CD4-positive, alpha-beta T cell (primary cell): ENCODE results near the gene RRAS2. TPM values are rescaled to one million over a fixed set of nuclear protein-coding genes. Genes with fewer than 3 reads are reported as not detected.

Source experiments
- ATAC-seq: fragments of 200-7000 bp; cut with Tn5 transposase; one replicate; pipeline ENCODE4 v1.10.0; 2022; ENCODE audit warnings: mild to moderate bottlenecking; ENCODE audit not compliant: poor library complexity
- CTCF ChIA-PET: fragments of 350-600 bp; sonication (Branson Sonifier 250); formaldehyde crosslinking; loops from one replicate; lab custom pipeline; 2021; ENCODE audit warnings: antibody characterized with exemption, inconsistent platforms; lab: Charles Lee
- POLR2A ChIA-PET: fragments of 350-600 bp; sonication (Branson Sonifier 250); formaldehyde crosslinking; loops from one replicate; lab custom pipeline; 2021; ENCODE audit warnings: antibody characterized with exemption, inconsistent platforms; lab: Charles Lee
- DNase-seq, 14 experiments: peaks; one replicate each; pipeline ENCODE4 v3.0.0-alpha.2; 2013 to 2020; ENCODE audit warnings: mixed read lengths in 2 of 14
- H3K27ac ChIP-seq, 2 donors: one replicate each; pipeline versions ENCODE4 v1.5.1 to v1.7.0; 2013; ENCODE audit warnings: low read length in 2 of 2, low read depth in 1 of 2, mild to moderate bottlenecking in 1 of 2
- H3K27me3 ChIP-seq, 2 experiments: 1 replicate in 1 of 2; 2 replicates in 1 of 2; pipeline versions ENCODE4 v1.6.1 to v1.7.0; 2013; ENCODE audit warnings: low read length in 2 of 2, control low read depth in 1 of 2, mild to moderate bottlenecking in 1 of 2, moderate library complexity in 1 of 2; ENCODE audit not compliant: insufficient read depth in 2 of 2, control insufficient read depth in 1 of 2
- H3K36me3 ChIP-seq: one replicate; pipeline ENCODE4 v1.6.1; 2013; ENCODE audit warnings: low read length, control low read depth; ENCODE audit not compliant: insufficient read depth
- H3K4me1 ChIP-seq: one replicate; pipeline ENCODE4 v1.6.1; 2013; ENCODE audit warnings: low read length, control low read depth; ENCODE audit not compliant: insufficient read depth
- H3K4me3 ChIP-seq: one replicate; pipeline ENCODE4 v1.5.1; 2013; ENCODE audit warnings: mild to moderate bottlenecking, low read length, moderate library complexity
- H3K9me3 ChIP-seq, 2 experiments: 1 replicate in 1 of 2; 2 replicates in 1 of 2; pipeline versions ENCODE4 v1.6.1 to v1.7.0; 2013; ENCODE audit warnings: low read length in 2 of 2, mild to moderate bottlenecking in 2 of 2, control low read depth in 1 of 2, moderate library complexity in 1 of 2; ENCODE audit not compliant: control insufficient read depth in 1 of 2, insufficient read depth in 1 of 2
- H3K27ac Mint-ChIP-seq: one replicate; pipeline ENCODE4 v1.8.0; 2020; ENCODE audit warnings: mixed read lengths
- H3K27me3 Mint-ChIP-seq: one replicate; pipeline ENCODE4 v1.8.0; 2021; ENCODE audit warnings: mixed read lengths
- H3K36me3 Mint-ChIP-seq: one replicate; pipeline ENCODE4 v1.8.0; 2021; ENCODE audit warnings: low read depth, mixed read lengths
- H3K4me1 Mint-ChIP-seq: one replicate; pipeline ENCODE4 v1.8.0; 2021; ENCODE audit warnings: low read depth, mixed read lengths
- H3K4me3 Mint-ChIP-seq: one replicate; pipeline ENCODE4 v1.8.0; 2020; ENCODE audit warnings: mild to moderate bottlenecking, mixed read lengths
- H3K9me3 Mint-ChIP-seq: one replicate; pipeline ENCODE4 v1.8.0; 2020; ENCODE audit warnings: mixed read lengths
- intact Hi-C, 2 experiments: fragments of 100-400 bp; cut with DNase I in 1 of 2; cut with micrococcal nuclease in 1 of 2; formaldehyde crosslinking; loops; one replicate each; pipeline versions ENCODE4 v1.15.1 to v1.9.0; 2023 to 2025; cut with DNase I, micrococcal nuclease
- total RNA-seq, 174 experiments: library from RNA in 2 of 174; stranded (reverse) in 2 of 174; gene quantifications; one replicate each; pipeline ENCODE4 v1.2.3 and lab custom pipeline; 2021 to 2026
- TF ChIP-seq, protein P1 (sequence below): fragments of 200-600 bp; IDR thresholded peaks from one replicate; pipeline ENCODE4 v1.8.0; 2022; ENCODE audit warnings: antibody characterized with exemption, mild to moderate bottlenecking

RRAS2 gene
- total RNA-seq, 2 experiments from 2014 or later, result 20.7 to 21.2 TPM

DNA sequence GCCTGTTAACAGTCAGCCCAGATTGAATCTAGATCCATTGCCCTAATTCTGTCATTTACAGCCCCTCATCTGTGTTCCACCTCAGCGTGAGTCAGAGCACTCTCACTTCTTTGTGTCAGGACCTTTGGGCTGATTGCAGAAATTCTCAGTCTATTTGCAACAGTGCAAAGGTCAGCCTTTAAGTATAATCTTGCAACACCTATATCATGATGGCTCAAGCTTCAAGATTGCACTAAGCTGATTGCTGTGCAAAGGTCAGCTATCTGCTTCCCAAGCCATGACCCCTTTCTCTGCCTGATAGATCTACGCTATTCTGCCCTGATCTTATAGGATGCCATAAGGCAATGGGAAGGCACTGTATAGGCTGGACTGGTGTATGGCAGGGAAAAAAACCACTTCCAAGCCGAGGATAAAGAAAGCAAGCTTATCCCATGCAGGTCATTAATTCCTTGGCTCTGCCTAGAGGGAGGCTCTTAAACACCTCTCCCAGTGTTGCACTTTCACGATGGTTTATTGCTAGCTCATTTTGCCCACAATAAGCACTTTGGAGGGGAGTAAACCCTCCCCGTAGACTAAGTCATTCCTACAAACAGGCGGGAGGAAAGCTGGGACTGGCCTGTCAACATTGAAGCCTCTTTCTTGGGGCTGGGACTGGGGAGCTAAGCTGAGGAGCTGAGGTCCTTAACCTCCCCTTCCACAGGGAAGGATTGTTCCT is 100.6 kb downstream of the RRAS2 start:
- Mint-ChIP-seq H3K9me3 (no peaks in the 10 kb centered on the region), H3K36me3 (peaks cover 30% of the 10 kb centered on the region), H3K27me3 (no peaks in the 10 kb centered on the region), H3K27ac (no peak overlapping the region), H3K4me1 (no peaks in the 10 kb centered on the region), H3K4me3 (no peak overlapping the region)
- ChIA-PET CTCF (interaction anchor here (0.9 kb wide), 1 partner anchor 9 kb away, joined by 3 read pairs; no protein-coding TSS in a partner anchor), POLR2A (no interaction called here)
- DNase-seq, result no peak
- Histone ChIP-seq H3K9me3 (no peaks in the 10 kb centered on the region), H3K4me3 (no peak overlapping the region), H3K27ac (no peak overlapping the region), H3K36me3 (peaks cover 8% of the 10 kb centered on the region), H3K27me3 (no peaks in the 10 kb centered on the region), H3K4me1 (no peaks in the 10 kb centered on the region)
- TF ChIP-seq, protein P1, sequence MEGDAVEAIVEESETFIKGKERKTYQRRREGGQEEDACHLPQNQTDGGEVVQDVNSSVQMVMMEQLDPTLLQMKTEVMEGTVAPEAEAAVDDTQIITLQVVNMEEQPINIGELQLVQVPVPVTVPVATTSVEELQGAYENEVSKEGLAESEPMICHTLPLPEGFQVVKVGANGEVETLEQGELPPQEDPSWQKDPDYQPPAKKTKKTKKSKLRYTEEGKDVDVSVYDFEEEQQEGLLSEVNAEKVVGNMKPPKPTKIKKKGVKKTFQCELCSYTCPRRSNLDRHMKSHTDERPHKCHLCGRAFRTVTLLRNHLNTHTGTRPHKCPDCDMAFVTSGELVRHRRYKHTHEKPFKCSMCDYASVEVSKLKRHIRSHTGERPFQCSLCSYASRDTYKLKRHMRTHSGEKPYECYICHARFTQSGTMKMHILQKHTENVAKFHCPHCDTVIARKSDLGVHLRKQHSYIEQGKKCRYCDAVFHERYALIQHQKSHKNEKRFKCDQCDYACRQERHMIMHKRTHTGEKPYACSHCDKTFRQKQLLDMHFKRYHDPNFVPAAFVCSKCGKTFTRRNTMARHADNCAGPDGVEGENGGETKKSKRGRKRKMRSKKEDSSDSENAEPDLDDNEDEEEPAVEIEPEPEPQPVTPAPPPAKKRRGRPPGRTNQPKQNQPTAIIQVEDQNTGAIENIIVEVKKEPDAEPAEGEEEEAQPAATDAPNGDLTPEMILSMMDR, result no peak
- no peak for ATAC-seq
- intact Hi-C loops, result no loop called here

DNA sequence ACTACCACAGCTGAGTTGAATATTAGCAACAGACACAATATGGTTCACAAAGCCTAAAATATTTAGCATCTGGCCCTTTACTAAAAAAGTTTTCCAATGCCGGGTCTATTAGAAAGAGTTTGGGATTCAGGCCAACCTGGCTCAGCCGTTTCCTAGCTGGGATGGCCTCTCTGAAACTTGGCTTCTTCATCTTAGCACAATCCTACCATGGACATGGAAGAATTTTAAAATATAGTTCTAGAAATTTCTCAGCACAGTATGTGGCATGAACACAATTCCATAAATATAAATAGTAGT is 103.8 kb downstream of the RRAS2 start:
- Mint-ChIP-seq H3K9me3 (no peaks in the 10 kb centered on the region), H3K4me1 (no peaks in the 10 kb centered on the region), H3K27ac (no peak overlapping the region), H3K4me3 (no peak overlapping the region), H3K36me3 (peaks cover 19% of the 10 kb centered on the region), H3K27me3 (no peaks in the 10 kb centered on the region)
- H3K27me3 ChIP-seq, result no peaks in the 10 kb centered on the region
- ATAC-seq (no peak), DNase-seq (no peak)
- no peaks in the 10 kb centered on the region for H3K4me1 ChIP-seq
- TF ChIP-seq, protein P1, result no peak
- intact Hi-C loops, result no loop called here
- H3K27ac ChIP-seq, result no peak overlapping the region
- no peaks in the 10 kb centered on the region for H3K9me3 ChIP-seq
- POLR2A ChIA-PET, result no interaction called here
- H3K4me3 ChIP-seq, result no peak overlapping the region
- H3K36me3 ChIP-seq, result peaks cover 8% of the 10 kb centered on the region
- CTCF ChIA-PET, result no interaction called here

DNA sequence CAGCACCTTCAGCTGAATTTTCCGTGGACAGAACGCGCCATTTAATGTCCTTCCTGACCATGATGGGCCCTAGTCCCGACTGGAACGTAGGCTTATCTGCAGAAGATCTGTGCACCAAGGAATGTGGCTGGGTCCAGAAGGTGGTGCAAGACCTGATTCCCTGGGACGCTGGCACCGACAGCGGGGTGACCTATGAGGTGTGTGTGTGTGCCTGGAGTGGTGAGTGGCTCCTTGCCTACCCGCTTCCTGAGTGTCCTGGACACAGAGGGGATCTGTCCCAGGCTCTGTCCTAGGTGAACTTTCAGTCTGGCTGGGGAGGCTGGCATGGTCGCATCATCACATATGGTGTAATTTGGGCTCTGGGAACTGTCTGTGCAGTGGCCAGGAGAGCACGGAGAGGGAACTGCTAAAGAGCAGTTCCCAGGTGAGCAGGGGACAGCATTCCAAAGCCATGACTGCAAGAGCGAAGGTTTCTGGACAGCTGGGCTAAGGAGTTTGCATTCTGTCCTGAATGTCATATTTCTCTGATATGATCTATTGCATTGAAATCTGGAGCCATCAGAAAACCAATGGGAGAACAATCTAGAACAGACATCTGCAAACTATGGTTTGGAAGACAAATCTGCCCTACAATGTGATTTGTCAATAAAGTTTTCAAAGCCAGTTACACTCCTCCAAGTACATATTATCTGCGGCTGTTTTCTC is 104.3 kb downstream of the RRAS2 start:
- Mint-ChIP-seq H3K4me3 (no peak overlapping the region), H3K27me3 (no peaks in the 10 kb centered on the region), H3K36me3 (peaks cover 19% of the 10 kb centered on the region), H3K4me1 (no peaks in the 10 kb centered on the region), H3K9me3 (no peaks in the 10 kb centered on the region), H3K27ac (no peak overlapping the region)
- Histone ChIP-seq H3K27ac (no peak overlapping the region), H3K9me3 (no peaks in the 10 kb centered on the region), H3K4me3 (no peak overlapping the region), H3K27me3 (no peaks in the 10 kb centered on the region), H3K4me1 (no peaks in the 10 kb centered on the region), H3K36me3 (peaks cover 8% of the 10 kb centered on the region)
- ChIA-PET CTCF (no interaction called here), POLR2A (no interaction called here)
- intact Hi-C loops, result no loop called here
- TF ChIP-seq, protein P1, result no peak
- no peak for ATAC-seq
- DNase-seq, result no peak
